Prostate gland (tissue), 2 donors: Measurements from ENCODE around the gene KLHL29. TPM values are rescaled to one million over a fixed set of nuclear protein-coding genes. Genes with fewer than 3 reads are reported as not detected.

Experiments used
- DNase-seq: peaks from one replicate; pipeline ENCODE4 v3.0.0-alpha.2; 2019; ENCODE audit warnings: low spot score
- H3K27ac ChIP-seq, 2 donors: fragments of 200-600 bp; sonication (generic); 2 replicates each; pipeline ENCODE4 v1.5.1; 2017 to 2019
- H3K27me3 ChIP-seq: fragments of 200-600 bp; sonication (generic); replicated peaks from 2 replicates; pipeline ENCODE4 v1.5.1; 2019; ENCODE audit not compliant: insufficient read depth
- H3K36me3 ChIP-seq, 2 donors: fragments of 200-600 bp; sonication (generic); 1 replicate in 1 of 2; 2 replicates in 1 of 2; pipeline versions ENCODE4 v1.5.1 to v1.8.1; 2017 to 2019
- H3K4me1 ChIP-seq: fragments of 200-600 bp; sonication (generic); replicated peaks from 2 replicates; pipeline ENCODE4 v1.5.1; 2019
- H3K4me3 ChIP-seq, 2 donors: fragments of 200-600 bp; sonication (generic); 2 replicates each; pipeline ENCODE4 v1.5.1; 2017 to 2019
- H3K9me3 ChIP-seq: fragments of 200-600 bp; sonication (generic); 2 replicates; pipeline ENCODE4 v1.5.1; 2017
- CTCF ChIP-seq, 4 experiments: fragments of 200-600 bp in 2 of 4; fragments of 450-650 bp in 2 of 4; sonication (generic) in 2 of 4; IDR thresholded peaks; 1 replicate in 3 of 4; 2 replicates in 1 of 4; pipeline ENCODE4 v1.5.1; 2016 to 2019; ENCODE audit warnings: antibody characterized with exemption in 4 of 4, mild to moderate bottlenecking in 2 of 4, moderate library complexity in 2 of 4
- POLR2A ChIP-seq: fragments of 450-650 bp; IDR thresholded peaks from one replicate; pipeline ENCODE4 v1.6.1; 2016; ENCODE audit warnings: antibody characterized with exemption, mild to moderate bottlenecking
- POLR2AphosphoS5 ChIP-seq: sonication (generic); formaldehyde crosslinking; IDR thresholded peaks from one replicate; pipeline ENCODE4 v1.6.1; 2017; ENCODE audit warnings: antibody characterized with exemption
- WGBS: methylation state at CpG from one replicate; pipeline ENCODE4 v1.1.5; 2018; 5-methylcytosine and 5-hydroxymethylcytosine counted together
- intact Hi-C: fragments of 100-400 bp; cut with DNase I; formaldehyde crosslinking; loops from one replicate; pipeline ENCODE4 v1.14.2; 2022
- total RNA-seq, 2 donors: library from RNA; depleted of rRNA; stranded (reverse); fragments of >200 nt; gene quantifications; one replicate each; pipeline ENCODE4 v1.1.0, GENCODE V29; 2016

The KLHL29 gene
- total RNA-seq, 2 donors from 2014 or later: 23.3 to 24.8 TPM

DNA sequence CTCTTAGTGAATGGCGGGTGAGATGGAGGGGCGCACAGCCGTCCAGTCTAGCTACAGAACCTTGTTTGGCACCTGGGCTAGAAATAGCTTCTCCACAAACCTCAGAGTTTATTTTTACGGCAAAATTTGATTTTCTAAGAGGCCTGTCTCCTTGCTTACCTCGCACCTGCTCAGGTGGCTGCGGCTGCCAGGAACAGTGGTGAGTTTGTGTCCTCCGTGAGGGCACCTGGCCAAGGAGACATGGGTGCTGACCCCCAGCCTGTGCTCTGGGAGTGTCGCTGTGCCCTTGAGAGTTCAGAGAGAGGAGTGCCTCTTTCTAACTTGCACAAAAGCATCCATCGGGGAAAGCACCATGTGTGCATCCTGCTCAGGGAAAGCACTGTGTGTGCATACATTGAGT, 97.2 kb downstream of the KLHL29 start:
- Histone ChIP-seq H3K27me3 (no peaks in the 10 kb centered on the region), H3K9me3 (no peaks in the 10 kb centered on the region), H3K27ac (peak overlapping the region in 1 of 2 donors; percentile 62), H3K4me3 (no peak overlapping the region), H3K36me3 (no peaks in the 10 kb centered on the region), H3K4me1 (no peaks in the 10 kb centered on the region)
- TF ChIP-seq POLR2A (no peak), CTCF (IDR thresholded peaks at IDR 0.05) (no peak), POLR2AphosphoS5 (no peak)
- 85% methylated on average over 9 of the region's 9 CpGs for WGBS
- no peak for DNase-seq
- intact Hi-C loops: no loop called here

DNA sequence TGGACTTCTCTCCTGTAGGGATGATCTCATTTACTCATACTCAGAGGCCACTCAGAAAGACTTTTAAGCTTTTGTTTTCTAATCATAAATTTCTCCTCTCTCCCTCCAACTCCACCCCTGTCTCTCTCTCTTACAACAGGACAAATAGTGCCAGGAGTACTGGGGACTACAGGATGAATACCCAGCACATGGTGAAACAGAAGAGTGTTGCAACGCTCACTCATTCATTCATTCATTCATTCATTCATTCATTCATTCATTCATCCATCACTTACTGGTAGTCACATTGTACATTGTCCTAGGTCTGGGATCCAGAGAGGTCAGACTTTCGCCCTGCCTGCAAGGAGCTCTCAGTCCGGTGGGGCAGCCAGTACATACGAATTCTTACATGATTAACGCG, 97.6 kb downstream of the KLHL29 start:
- Histone ChIP-seq H3K36me3 (no peaks in the 10 kb centered on the region), H3K4me3 (no peak overlapping the region), H3K4me1 (no peaks in the 10 kb centered on the region), H3K9me3 (no peaks in the 10 kb centered on the region), H3K27ac (no peak overlapping the region), H3K27me3 (no peaks in the 10 kb centered on the region)
- TF ChIP-seq CTCF (IDR thresholded peaks at IDR 0.05): no peak
- no peak for TF ChIP-seq POLR2AphosphoS5
- no peak for TF ChIP-seq POLR2A
- intact Hi-C loops: no loop called here
- no peak for DNase-seq
- 83% methylated on average over 6 of the region's 6 CpGs for WGBS

DNA sequence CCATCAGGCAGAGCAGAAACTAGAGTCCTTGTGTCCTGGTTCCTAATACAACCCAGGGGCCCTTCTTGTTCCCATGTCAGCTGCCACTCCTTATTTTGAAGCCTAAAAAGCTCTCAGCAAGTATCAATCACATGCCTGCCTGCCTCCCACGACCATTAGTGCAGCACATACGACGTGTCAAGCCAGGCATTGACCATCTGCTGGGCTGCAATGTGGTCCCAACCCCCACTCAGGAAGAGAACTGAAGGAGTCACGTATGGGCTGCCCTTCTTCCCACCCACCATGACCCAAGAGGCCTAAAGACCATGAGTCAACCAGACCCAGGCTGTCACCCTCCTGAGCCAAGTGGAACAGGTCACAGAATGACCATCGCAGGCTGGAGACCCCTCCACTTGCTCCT, 98.8 kb downstream of the KLHL29 start:
- H3K27me3 ChIP-seq: no peaks in the 10 kb centered on the region
- no peak overlapping the region for H3K4me3 ChIP-seq
- no peak for DNase-seq
- intact Hi-C loops: no loop called here
- H3K9me3 ChIP-seq: no peaks in the 10 kb centered on the region
- WGBS: 88% methylated on average over 5 of the region's 5 CpGs
- TF ChIP-seq POLR2AphosphoS5: no peak
- no peak for TF ChIP-seq POLR2A
- TF ChIP-seq CTCF (IDR thresholded peaks at IDR 0.05): no peak
- no peak overlapping the region for H3K27ac ChIP-seq
- no peaks in the 10 kb centered on the region for H3K36me3 ChIP-seq
- H3K4me1 ChIP-seq: no peaks in the 10 kb centered on the region

DNA sequence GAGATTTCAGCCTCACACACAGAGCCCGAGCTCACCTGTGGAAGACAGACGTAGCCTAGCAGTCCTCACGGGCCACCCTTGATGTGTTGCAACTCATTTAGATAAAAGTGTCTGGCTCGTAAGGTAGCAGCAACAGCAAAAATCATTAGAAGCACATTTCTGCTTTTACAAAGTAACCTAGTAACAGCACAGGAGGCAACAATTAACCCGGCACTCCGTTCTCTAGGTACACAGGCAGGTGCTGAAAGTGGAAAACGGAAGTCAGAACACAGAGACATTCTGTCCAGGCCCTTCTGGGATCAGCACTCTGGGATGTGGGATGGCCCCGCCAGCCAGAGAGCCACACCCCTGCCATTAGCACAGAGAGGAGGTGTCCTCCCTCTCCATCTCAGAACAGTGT, 99.3 kb downstream of the KLHL29 start:
- no peaks in the 10 kb centered on the region for H3K4me1 ChIP-seq
- H3K27me3 ChIP-seq: no peaks in the 10 kb centered on the region
- TF ChIP-seq POLR2A (no peak), CTCF (IDR thresholded peaks at IDR 0.05) (no peak), POLR2AphosphoS5 (no peak)
- H3K27ac ChIP-seq: no peak overlapping the region
- WGBS: 92% methylated on average over 8 of the region's 8 CpGs
- no peak overlapping the region for H3K4me3 ChIP-seq
- intact Hi-C loops: no loop called here
- H3K36me3 ChIP-seq: no peaks in the 10 kb centered on the region
- no peak for DNase-seq
- H3K9me3 ChIP-seq: no peaks in the 10 kb centered on the region

- no peaks in the 10 kb centered on the region for H3K4me1 ChIP-seq
- no peaks in the 10 kb centered on the region for H3K9me3 ChIP-seq
- no peak overlapping the region for H3K4me3 ChIP-seq
- no peak for DNase-seq
- intact Hi-C loops: no loop called here
- no peak overlapping the region for H3K27ac ChIP-seq
- TF ChIP-seq POLR2A (no peak), CTCF (IDR thresholded peaks at IDR 0.05) (no peak), POLR2AphosphoS5 (no peak)
- no peaks in the 10 kb centered on the region for H3K36me3 ChIP-seq
- WGBS: 74% methylated on average over 5 of the region's 5 CpGs
- H3K27me3 ChIP-seq: no peaks in the 10 kb centered on the region
Measured at GRCh38 chr2:23484767-23485166, 99.8 kb downstream of the KLHL29 start.
